Measurements from ENCODE around the gene E2F7. TPM values are rescaled to one million over a fixed set of nuclear protein-coding genes. Genes with fewer than 3 reads are reported as not detected.

The E2F7 gene
- total and polyA plus RNA-seq, 2 experiments from 2014 or later, result 31.8 to 40.3 TPM

GRCh38 chr12:77035226-77035625 lies 30.1 kb downstream of the E2F7 start:
- Histone ChIP-seq H3K4me3 (no peak overlapping the region), H3F3A (replicated peaks; ENCODE audit: low read depth) (no peaks in the 10 kb centered on the region), H3K4me2 (no peak overlapping the region), H3K9me2 (ENCODE audit: insufficient read depth) (no peaks in the 10 kb centered on the region), H3K36me3 (ENCODE audit: insufficient read depth) (peaks cover 40% of the 10 kb centered on the region), H3K27me3 (ENCODE audit: insufficient read depth) (no peaks in the 10 kb centered on the region), H3K79me2 (replicated peaks; ENCODE audit: insufficient read depth) (no peaks in the 10 kb centered on the region), H4K20me1 (replicated peaks; ENCODE audit: insufficient read depth) (peaks cover 3% of the 10 kb centered on the region; the same call in 1 of the 2 replicates), H3K27ac (ENCODE audit: low read depth) (no peak overlapping the region), H3K4me1 (ENCODE audit: insufficient read depth) (no peaks in the 10 kb centered on the region), H2AFZ (no peak overlapping the region)
- Mint-ChIP-seq H3K36me3 (ENCODE audit: low read depth) (peaks cover 67% of the 10 kb centered on the region), H3K27me3 (ENCODE audit: insufficient read depth, low read depth, poor library complexity) (peaks cover 1% of the 10 kb centered on the region), H3K9me3 (peaks cover 2% of the 10 kb centered on the region; the same call in 2 of the 3 replicates), H3K4me3 (no peak overlapping the region), H3K4me1 (no peaks in the 10 kb centered on the region), H3K27ac (no peak overlapping the region)
- no peak for DNase-seq (ENCODE audit: low spot score)
- TF ChIP-seq ZNF114 (CRISPR knock-in tag; IDR thresholded peaks at IDR 0.05) (no peak), ZNF462 (CRISPR knock-in tag; IDR thresholded peaks at IDR 0.05) (no peak), CREB1 (CRISPR knock-in tag; IDR thresholded peaks at IDR 0.05; ENCODE audit: low read depth) (no peak), CTCF (conservative IDR thresholded peaks at IDR 0.05; ENCODE audit: low read depth in 2 of 2) (no peak), STAT1 (IDR thresholded peaks at IDR 0.05; ENCODE audit: unreplicated experiment) (no peak), POLR2AphosphoS5 (IDR thresholded peaks at IDR 0.05; ENCODE audit: low read depth) (no peak), ZNF331 (CRISPR knock-in tag; IDR thresholded peaks at IDR 0.05; ENCODE audit: low read depth) (no peak), JUNB (IDR thresholded peaks at IDR 0.05; ENCODE audit: unreplicated experiment) (no peak), NANOG (IDR thresholded peaks at IDR 0.05; ENCODE audit: borderline replicate concordance) (no peak)
- TF ChIP-seq, protein P1, sequence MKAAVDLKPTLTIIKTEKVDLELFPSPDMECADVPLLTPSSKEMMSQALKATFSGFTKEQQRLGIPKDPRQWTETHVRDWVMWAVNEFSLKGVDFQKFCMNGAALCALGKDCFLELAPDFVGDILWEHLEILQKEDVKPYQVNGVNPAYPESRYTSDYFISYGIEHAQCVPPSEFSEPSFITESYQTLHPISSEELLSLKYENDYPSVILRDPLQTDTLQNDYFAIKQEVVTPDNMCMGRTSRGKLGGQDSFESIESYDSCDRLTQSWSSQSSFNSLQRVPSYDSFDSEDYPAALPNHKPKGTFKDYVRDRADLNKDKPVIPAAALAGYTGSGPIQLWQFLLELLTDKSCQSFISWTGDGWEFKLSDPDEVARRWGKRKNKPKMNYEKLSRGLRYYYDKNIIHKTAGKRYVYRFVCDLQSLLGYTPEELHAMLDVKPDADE (IDR thresholded peaks at IDR 0.05), result no peak
- no peak for ATAC-seq

All from GM23338 (cell line).